ENCODE data around the gene CORT.

- no peak for TF ChIP-seq EZH2 (IDR thresholded peaks at IDR 0.05; ENCODE audit: borderline replicate concordance, insufficient read depth, low read depth, low read length, poor library complexity, severe bottlenecking)
- TF ChIP-seq, protein P1, sequence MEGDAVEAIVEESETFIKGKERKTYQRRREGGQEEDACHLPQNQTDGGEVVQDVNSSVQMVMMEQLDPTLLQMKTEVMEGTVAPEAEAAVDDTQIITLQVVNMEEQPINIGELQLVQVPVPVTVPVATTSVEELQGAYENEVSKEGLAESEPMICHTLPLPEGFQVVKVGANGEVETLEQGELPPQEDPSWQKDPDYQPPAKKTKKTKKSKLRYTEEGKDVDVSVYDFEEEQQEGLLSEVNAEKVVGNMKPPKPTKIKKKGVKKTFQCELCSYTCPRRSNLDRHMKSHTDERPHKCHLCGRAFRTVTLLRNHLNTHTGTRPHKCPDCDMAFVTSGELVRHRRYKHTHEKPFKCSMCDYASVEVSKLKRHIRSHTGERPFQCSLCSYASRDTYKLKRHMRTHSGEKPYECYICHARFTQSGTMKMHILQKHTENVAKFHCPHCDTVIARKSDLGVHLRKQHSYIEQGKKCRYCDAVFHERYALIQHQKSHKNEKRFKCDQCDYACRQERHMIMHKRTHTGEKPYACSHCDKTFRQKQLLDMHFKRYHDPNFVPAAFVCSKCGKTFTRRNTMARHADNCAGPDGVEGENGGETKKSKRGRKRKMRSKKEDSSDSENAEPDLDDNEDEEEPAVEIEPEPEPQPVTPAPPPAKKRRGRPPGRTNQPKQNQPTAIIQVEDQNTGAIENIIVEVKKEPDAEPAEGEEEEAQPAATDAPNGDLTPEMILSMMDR (IDR thresholded peaks at IDR 0.05) = no peak
Measured at GRCh38 chr1:10450156-10450814, 454 bp downstream of the CORT start.

Data from B cell (primary cell).